ENCODE data around the gene TMEM247.
"Not testable (repeated sequence)": the region's sequence is repeated elsewhere in the genome, so short reads cannot be mapped to it uniquely, and the experiment has no call there.

Gene TMEM247

DNA sequence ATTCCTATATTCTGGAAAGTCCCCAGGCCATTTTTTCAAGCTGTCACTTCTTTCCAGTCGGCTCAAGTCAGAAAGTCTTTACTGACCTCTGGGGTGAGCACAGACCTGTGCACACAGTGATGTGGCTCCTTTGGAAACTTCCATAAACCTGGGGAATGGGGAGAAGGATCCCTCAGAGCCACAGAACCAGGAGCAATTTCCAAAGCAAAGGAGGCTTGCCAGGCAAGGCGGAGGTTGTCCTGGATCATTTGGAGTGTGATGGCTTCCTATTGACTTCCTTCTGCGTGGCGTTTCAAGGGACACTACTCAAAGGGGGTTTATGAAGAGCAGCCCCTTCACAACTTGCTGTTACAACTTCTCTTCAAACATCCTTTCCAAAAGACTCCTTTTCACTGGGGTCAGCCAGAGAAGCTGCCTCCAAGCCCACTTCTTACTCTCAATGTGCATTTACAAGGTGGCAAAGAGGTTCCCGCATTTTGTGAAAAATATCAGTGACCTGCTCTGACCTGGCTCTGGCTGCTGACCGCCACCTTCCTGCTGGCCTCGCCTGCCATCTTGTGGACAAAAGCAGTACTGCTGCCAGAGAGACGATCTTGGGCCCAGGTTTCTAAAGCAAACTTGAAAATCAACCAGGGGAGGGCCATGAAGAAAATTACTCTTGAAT, 18.2 kb upstream of the TMEM247 start:
- H3K27ac Mint-ChIP-seq (ENCODE audit: low read depth), result peak overlapping the region; percentile 76
- peaks cover 14% of the 10 kb centered on the region for H3K4me1 Mint-ChIP-seq
- H3K4me3 Mint-ChIP-seq, result no peak overlapping the region
- H3K9me3 Mint-ChIP-seq, result no peaks in the 10 kb centered on the region
- no peaks in the 10 kb centered on the region for H3K27me3 Mint-ChIP-seq
- peak; percentile 47 for ATAC-seq (replicated peaks; ENCODE audit: extremely low read depth, poor library complexity, severe bottlenecking)
- peaks cover 5% of the 10 kb centered on the region for H3K36me3 Mint-ChIP-seq (ENCODE audit: insufficient read depth)
- DNase-seq (ENCODE audit: low spot score in 2 of 2), result peak; percentile 52 to 75

DNA sequence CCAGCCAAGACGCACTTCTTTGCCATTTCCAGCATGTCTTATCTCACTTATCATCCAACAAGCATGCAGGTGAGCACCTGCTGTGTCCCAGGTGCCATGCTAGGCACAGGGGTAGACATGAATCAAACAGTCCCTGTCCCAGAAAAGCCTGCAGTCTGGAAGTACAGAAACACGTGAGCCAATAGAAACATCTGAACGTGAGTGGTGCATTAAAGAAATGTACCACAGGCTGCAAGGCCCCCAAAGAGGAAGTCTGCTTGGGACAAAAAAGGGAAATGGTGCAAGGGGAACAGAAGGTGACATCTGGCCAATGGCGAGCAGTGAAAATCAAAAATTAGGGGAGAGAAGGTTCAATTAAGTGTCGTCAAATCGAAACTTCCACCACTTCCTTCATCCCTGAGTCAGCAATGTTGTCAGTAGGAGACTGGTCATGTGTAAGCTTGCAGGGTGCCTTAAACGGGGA, 17.6 kb upstream of the TMEM247 start:
- DNase-seq (ENCODE audit: low spot score in 2 of 2), result no peak
- Mint-ChIP-seq H3K4me3 (no peak overlapping the region), H3K27me3 (no peaks in the 10 kb centered on the region), H3K4me1 (peaks cover 14% of the 10 kb centered on the region), H3K9me3 (no peaks in the 10 kb centered on the region), H3K36me3 (ENCODE audit: insufficient read depth) (peaks cover 5% of the 10 kb centered on the region), H3K27ac (ENCODE audit: low read depth) (peak overlapping the region; percentile 76)
- peak; percentile 19 for ATAC-seq (replicated peaks; ENCODE audit: extremely low read depth, poor library complexity, severe bottlenecking)

DNA sequence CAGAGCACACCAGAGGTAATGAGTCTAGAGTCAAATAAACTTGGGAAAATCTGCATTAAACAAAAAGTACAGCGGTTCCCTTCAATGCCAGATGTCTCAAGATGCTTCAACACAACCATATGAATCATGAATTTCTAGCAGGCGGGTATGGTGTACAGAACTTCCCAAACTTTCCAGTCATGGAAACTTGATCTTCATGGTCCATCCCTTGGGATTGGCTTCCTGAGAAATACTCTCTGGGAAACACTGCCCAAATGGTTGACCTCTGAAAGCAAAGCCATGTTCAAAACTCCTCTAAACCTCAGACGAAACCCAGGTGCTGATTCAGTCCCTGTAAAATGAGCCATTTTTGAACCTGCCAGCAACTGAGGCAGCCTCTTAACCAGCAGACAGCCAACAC, 16.4 kb upstream of the TMEM247 start:
- ATAC-seq (replicated peaks; ENCODE audit: extremely low read depth, poor library complexity, severe bottlenecking) (no peak), DNase-seq (ENCODE audit: low spot score in 2 of 2) (no peak)
- no peaks in the 10 kb centered on the region for H3K9me3 Mint-ChIP-seq

DNA sequence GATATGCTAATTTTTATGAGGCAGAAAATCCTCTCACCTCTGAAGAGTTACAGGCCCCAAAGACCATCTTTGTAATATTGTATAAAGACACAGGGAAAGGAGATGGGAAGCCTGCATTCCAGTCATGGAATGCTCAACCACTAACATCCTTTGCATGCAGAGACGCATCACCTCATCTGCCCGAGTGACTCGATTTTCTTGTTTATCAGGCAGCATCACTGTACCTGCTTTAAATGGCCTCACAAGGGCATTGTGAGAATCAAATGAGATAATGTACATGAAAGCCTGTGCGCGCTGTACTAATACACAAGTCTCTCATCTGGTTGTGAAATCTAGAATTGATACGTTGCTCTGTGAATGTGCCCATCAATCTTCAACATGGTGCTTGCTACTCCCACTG, 10.2 kb upstream of the TMEM247 start:
- no peaks in the 10 kb centered on the region for H3K36me3 Mint-ChIP-seq (ENCODE audit: insufficient read depth)
- DNase-seq (ENCODE audit: low spot score in 2 of 2) (no peak), ATAC-seq (replicated peaks; ENCODE audit: extremely low read depth, poor library complexity, severe bottlenecking) (no peak)
- no peaks in the 10 kb centered on the region for H3K9me3 Mint-ChIP-seq
- no peak overlapping the region for H3K27ac Mint-ChIP-seq (ENCODE audit: low read depth)
- no peak overlapping the region for H3K4me3 Mint-ChIP-seq
- no peaks in the 10 kb centered on the region for H3K27me3 Mint-ChIP-seq
- peaks cover 13% of the 10 kb centered on the region for H3K4me1 Mint-ChIP-seq

More for the DNA sequence above, 16.4 kb upstream of the TMEM247 start:
- H3K36me3 Mint-ChIP-seq (ENCODE audit: insufficient read depth), result peaks cover 5% of the 10 kb centered on the region
- no peak overlapping the region for H3K27ac Mint-ChIP-seq (ENCODE audit: low read depth)
- no peak overlapping the region for H3K4me3 Mint-ChIP-seq
- no peaks in the 10 kb centered on the region for H3K27me3 Mint-ChIP-seq
- peaks cover 14% of the 10 kb centered on the region for H3K4me1 Mint-ChIP-seq

DNA sequence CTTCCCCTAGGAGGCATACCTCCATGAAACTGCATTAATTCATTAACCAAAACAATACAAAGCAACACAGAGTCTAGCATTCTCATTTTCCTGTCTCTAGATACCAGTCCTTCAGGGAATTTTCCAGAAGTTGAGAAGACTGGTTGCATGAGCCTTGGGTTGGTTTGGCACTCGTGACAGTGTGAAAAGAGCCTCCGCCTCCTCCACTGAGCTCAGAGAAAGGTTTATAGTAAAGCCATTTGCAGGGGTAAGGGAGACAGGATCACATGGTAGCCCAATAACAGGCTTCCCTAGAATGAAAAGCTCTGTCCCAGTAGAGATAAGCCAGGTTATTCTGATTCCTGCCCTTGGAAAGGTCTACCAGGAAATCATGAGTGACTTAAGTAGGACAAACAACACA, 9.7 kb upstream of the TMEM247 start:
- Mint-ChIP-seq H3K27ac (ENCODE audit: low read depth) (no peak overlapping the region), H3K9me3 (peaks cover 1% of the 10 kb centered on the region), H3K4me3 (no peak overlapping the region), H3K36me3 (ENCODE audit: insufficient read depth) (no peaks in the 10 kb centered on the region), H3K4me1 (peaks cover 7% of the 10 kb centered on the region), H3K27me3 (no peaks in the 10 kb centered on the region)
- ATAC-seq (replicated peaks; ENCODE audit: extremely low read depth, poor library complexity, severe bottlenecking), result no peak
- no peak for DNase-seq (ENCODE audit: low spot score in 2 of 2)

DNA sequence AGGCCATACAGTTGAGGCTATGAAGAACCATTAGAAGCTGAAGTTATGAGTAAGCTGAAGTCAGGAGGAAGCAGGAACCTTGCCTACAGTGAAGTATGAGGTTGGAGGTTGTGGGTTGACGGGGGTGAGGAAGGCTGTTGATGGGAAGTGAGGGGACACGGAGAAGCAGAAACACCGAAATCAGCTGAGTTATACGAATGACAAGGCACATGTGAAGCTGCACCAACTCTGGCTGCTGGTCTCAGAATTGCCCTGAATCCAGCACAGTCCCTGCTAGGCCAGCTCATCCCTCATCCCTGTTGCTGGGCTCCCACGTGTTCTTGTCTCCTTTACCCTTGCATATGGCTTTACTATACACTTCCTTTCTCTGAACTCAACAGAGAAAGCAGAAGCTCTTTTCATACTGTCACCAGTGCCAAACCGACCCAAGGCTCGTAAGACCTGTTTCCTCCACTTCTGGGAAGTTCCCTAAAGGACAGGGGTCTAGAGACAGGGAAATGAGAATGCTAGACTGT, 9.2 kb upstream of the TMEM247 start:
- Mint-ChIP-seq H3K4me1 (peaks cover 6% of the 10 kb centered on the region), H3K27ac (ENCODE audit: low read depth) (no peak overlapping the region), H3K4me3 (no peak overlapping the region), H3K36me3 (ENCODE audit: insufficient read depth) (no peaks in the 10 kb centered on the region), H3K9me3 (peaks cover 6% of the 10 kb centered on the region), H3K27me3 (no peaks in the 10 kb centered on the region)
- ATAC-seq (replicated peaks; ENCODE audit: extremely low read depth, poor library complexity, severe bottlenecking), result peak; percentile 40
- no peak for DNase-seq (ENCODE audit: low spot score in 2 of 2)

DNA sequence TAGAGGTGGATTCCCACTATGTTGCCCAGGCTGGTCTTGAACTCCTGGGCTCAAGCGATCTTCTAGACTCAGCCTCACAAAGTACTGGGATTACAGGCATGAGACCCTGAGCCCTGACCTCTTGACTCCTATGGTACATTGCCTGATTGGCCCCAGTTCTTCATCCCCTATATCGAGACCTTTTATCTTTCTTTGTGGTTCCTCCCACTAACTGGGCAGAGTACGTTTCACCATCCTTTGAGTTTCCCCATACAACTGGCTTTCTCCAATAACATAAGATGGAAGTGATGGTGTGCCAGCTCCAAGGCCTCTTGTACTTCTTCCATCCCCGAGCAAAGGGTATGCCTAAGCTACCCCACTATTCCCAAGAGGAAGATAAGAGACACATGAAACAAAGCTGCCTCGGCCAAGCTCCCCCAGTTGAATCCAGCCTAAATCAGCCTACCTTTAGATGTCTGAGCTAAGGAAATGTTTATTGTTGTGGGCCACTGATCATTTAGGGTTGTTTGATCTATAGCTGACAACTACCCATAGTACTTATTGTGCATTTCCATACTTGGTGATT, 8.3 kb upstream of the TMEM247 start:
- H3K36me3 Mint-ChIP-seq (ENCODE audit: insufficient read depth), result no peaks in the 10 kb centered on the region
- no peak overlapping the region for H3K27ac Mint-ChIP-seq (ENCODE audit: low read depth)
- peaks cover 6% of the 10 kb centered on the region for H3K4me1 Mint-ChIP-seq
- no peaks in the 10 kb centered on the region for H3K27me3 Mint-ChIP-seq
- H3K4me3 Mint-ChIP-seq, result no peak overlapping the region
- ATAC-seq (replicated peaks; ENCODE audit: extremely low read depth, poor library complexity, severe bottlenecking) (no peak), DNase-seq (ENCODE audit: low spot score in 2 of 2) (no peak)
- peaks cover 6% of the 10 kb centered on the region for H3K9me3 Mint-ChIP-seq

DNA sequence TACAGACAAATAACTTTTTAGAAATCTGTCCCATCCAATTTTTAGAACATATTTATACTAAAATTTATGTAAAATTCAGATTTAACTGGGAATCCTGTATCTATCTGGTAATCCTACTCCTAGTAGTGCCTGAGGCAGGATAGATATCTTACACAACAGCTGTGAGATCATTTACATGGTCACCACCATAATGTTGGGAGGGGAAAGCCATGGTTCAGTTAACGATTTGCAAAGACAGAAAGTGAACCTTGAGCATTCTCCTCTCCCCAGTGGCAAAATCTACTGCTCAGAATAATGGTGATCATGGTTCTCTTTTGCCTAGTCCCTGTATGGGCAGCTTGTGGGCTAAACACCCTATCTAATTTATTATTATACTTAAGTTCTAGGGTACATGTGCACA, 7.7 kb upstream of the TMEM247 start:
- no peak overlapping the region for H3K4me3 Mint-ChIP-seq
- no peaks in the 10 kb centered on the region for H3K27me3 Mint-ChIP-seq
- DNase-seq (ENCODE audit: low spot score in 2 of 2) (no peak), ATAC-seq (replicated peaks; ENCODE audit: extremely low read depth, poor library complexity, severe bottlenecking) (no peak)
- no peak overlapping the region for H3K27ac Mint-ChIP-seq (ENCODE audit: low read depth)
- peaks cover 6% of the 10 kb centered on the region for H3K9me3 Mint-ChIP-seq
- H3K36me3 Mint-ChIP-seq (ENCODE audit: insufficient read depth), result no peaks in the 10 kb centered on the region
- H3K4me1 Mint-ChIP-seq, result peaks cover 9% of the 10 kb centered on the region

DNA sequence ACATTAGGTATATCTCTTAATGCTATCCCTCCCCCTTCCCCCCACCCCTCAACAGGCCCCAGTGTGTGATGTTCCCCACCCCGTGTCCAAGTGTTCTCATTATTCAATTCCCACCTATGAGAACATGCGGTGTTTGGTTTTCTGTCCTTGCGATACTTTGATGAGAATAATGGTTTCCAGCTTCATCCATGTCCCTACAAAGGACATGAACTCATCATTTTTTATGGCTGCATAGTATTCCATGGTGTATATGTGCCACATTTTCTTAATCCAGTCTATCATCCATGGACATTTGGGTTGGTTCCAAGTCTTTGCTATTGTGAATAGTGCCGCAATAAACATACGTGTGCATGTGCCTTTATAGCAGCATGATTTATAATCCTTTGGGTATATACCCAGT, 7.2 kb upstream of the TMEM247 start:
- H3K9me3 Mint-ChIP-seq; H3K27ac Mint-ChIP-seq (ENCODE audit: low read depth); H3K36me3 Mint-ChIP-seq (ENCODE audit: insufficient read depth); DNase-seq (ENCODE audit: low spot score in 2 of 2); ATAC-seq (replicated peaks; ENCODE audit: extremely low read depth, poor library complexity, severe bottlenecking); H3K4me3 Mint-ChIP-seq; H3K27me3 Mint-ChIP-seq: not testable (repeated sequence)
- peaks cover 14% of the 10 kb centered on the region for H3K4me1 Mint-ChIP-seq

DNA sequence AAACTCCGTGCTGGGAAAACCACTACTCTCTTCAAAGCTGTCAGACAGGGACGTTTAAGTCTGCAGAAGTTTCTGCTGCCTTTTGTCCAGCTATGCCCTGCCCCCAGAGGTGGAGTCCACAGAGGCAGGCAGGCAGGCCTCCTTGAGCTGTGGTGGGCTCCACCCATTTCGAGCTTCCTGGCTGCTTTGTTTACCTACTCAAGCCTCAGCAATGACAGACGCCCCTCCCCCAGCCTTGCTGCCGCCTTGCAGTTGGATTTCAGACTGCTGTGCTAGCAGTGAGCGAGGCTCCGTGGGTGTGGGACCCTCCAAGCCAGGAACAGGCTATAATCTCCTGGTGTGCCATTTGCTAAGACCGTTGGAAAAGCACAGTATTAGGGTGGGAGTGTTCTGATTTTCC, 1.9 kb upstream of the TMEM247 start:
- not testable (repeated sequence) for H3K27me3 Mint-ChIP-seq; H3K36me3 Mint-ChIP-seq (ENCODE audit: insufficient read depth)
- H3K4me3 Mint-ChIP-seq, result peak overlapping the region; percentile 55

DNA sequence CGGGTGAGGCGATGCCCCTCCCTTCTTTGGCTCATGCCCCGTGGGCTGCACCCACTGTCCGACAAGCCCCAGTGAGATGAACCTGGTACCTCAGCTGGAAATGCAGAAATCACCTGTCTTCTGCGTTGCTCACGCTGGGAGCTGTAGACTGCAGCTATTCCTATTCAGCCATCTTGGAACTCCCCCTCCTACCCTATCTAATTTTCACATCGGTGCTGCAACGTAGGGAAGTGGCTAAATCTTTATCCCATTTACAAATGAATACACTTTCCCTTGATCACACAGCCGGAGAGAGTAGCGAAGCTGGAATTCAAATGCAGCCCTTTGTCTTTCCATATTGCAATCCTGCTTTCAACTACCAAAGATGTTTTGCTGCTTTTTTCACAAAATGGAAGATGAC, 1.4 kb upstream of the TMEM247 start:
- DNase-seq (ENCODE audit: low spot score in 2 of 2) (no peak), ATAC-seq (replicated peaks; ENCODE audit: extremely low read depth, poor library complexity, severe bottlenecking) (no peak)
- Mint-ChIP-seq H3K27me3 (peaks cover 8% of the 10 kb centered on the region), H3K4me1 (peaks cover 25% of the 10 kb centered on the region), H3K4me3 (peak overlapping the region; percentile 55), H3K9me3 (peaks cover 6% of the 10 kb centered on the region), H3K36me3 (ENCODE audit: insufficient read depth) (no peaks in the 10 kb centered on the region), H3K27ac (ENCODE audit: low read depth) (no peak overlapping the region)

More for the DNA sequence above, 1.9 kb upstream of the TMEM247 start:
- DNase-seq (ENCODE audit: low spot score in 2 of 2); ATAC-seq (replicated peaks; ENCODE audit: extremely low read depth, poor library complexity, severe bottlenecking); H3K9me3 Mint-ChIP-seq; H3K27ac Mint-ChIP-seq (ENCODE audit: low read depth): not testable (repeated sequence)
- H3K4me1 Mint-ChIP-seq, result peaks cover 25% of the 10 kb centered on the region

DNA sequence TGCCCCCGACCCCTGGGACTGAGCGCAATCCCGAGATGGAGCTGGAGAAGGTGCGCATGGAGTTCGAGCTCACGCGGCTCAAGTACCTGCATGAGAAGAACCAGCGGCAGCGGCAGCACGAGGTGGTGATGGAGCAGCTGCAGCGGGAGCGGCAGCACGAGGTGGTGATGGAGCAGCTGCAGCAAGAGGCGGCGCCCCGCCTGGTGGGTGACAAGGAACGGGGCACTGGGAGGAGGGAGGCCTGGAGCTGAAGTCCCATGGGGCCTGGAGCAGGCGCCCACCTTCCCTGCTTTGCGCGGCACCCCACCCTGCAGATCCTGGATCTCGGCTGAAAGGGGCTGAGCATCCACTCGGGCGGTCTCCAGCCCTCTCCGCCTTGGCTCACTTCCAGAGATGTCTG, 1.2 kb downstream of the TMEM247 start:
- H3K4me1 Mint-ChIP-seq, result peaks cover 25% of the 10 kb centered on the region
- ATAC-seq (replicated peaks; ENCODE audit: extremely low read depth, poor library complexity, severe bottlenecking), result no peak
- no peak overlapping the region for H3K4me3 Mint-ChIP-seq
- no peaks in the 10 kb centered on the region for H3K36me3 Mint-ChIP-seq (ENCODE audit: insufficient read depth)
- no peaks in the 10 kb centered on the region for H3K9me3 Mint-ChIP-seq
- H3K27me3 Mint-ChIP-seq, result peaks cover 8% of the 10 kb centered on the region
- H3K27ac Mint-ChIP-seq (ENCODE audit: low read depth), result no peak overlapping the region
- DNase-seq (ENCODE audit: low spot score in 2 of 2), result no peak

Data from central memory CD8-positive, alpha-beta T cell (primary cell).